Renal pelvis (tissue), 4 donors: ENCODE data around the gene SMG6. TPM values are rescaled to one million over a fixed set of nuclear protein-coding genes. Genes with fewer than 3 reads are reported as not detected.
"Not testable (repeated sequence)": the region's sequence is repeated elsewhere in the genome, so short reads cannot be mapped to it uniquely, and the experiment has no call there.

Experiments
- DNase-seq: peaks from one replicate; pipeline ENCODE4 v3.0.0-alpha.2; 2013
- polyA plus RNA-seq, 3 donors: library from polyadenylated mRNA; unstranded; fragments of 120-200 nt; gene quantifications; one replicate each; pipeline ENCODE4 v1.2.1, GENCODE V29; 2013; ENCODE audit not compliant: insufficient read length in 3 of 3

Gene SMG6
- polyA plus RNA-seq, 3 donors: 31.9 to 38.1 (median 32.9) TPM

DNA sequence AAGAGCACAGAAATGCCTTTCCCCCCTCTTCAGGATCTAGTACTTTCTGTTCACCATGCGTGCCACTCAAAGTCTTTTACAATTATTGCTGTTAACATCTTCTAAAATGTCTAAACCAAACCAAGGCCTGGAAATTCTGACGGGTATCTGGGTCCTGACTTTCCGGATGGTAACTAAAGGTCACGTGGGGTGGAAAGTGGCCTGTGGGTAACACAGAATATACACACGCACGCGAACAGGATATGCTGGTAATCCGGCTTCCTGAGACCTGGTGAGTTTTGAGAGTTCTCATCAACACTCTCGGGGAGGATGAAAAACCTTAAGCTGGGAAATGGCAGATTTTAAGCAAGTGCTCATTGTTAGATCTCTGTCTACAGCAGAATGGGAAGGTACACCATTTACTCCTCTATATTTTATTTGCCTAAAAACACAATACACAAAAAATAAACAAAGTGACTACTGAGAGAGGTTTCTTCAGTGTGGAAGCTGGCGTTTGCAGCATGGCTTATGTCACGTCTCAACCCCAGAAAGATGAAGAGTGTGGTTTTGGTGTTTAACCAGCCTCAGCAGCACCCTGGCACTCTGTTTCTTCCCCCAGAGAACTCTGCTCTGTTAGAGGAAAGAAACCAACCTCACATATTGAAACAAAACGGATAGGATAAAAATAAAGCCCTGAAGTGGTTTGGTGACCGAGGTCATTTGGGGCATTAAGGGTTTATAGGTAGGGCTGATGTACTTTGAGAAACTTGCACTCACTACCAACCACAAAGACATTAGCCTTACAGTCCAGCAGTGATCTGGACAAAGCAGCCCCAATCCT, 37.3 kb downstream of the SMG6 start:
- DNase-seq: no peak

DNA sequence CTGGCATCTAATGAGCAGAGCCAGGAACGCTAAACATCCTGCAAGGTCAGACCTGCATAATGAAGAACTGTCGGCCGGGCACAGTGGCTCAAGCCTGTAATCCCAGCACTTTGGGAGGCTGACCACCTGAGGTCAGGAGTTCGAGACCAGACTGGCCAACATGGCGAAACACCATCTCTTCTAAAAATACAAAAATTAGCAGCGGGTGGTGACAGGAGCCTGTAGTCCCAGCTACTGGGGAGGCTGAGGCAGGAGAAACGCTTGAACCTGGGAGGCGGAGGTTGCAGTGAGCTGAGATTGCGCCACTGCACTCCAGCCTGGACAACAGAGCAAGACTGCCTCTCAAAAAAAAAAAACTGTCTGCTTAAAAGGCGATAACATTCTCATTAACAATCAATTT, 38.4 kb downstream of the SMG6 start:
- DNase-seq: not testable (repeated sequence)

DNA sequence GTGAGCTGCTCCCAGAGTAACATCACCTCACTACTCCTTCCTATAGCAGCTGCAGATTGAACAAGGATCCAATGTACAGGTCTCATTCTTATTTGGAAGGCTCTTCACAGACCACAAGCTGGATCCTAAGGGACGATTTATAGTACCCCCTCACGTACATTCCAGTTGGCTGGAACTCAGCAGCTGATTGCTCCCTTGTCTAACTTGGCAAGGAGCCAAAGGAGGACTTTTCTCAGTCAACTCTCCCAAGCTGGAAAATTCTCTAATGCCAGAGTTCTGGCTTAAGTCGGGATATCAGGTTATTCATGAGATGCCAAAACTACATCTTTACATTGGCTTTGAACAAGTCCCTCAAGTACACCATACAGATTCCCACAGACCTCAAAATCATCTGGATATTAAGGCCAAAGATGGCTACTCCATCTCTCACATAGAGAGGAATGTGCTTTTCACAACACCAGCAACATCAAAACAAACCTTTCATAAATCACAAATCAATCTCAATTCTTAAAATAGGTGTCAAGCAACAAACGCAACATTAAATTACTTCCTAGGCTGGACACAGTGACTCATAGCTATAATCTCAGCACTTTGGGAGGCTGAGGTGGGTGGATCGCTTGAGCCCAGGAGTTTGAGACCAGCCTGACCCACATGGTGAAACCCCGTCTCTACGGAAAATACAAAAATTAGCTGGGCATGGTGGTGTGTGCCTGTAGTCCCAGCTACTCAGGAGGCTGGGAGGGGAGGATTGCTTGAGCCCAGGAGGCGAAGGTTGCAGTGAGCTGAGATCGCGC, 39.3 kb downstream of the SMG6 start:
- peak; percentile 7 for DNase-seq

DNA sequence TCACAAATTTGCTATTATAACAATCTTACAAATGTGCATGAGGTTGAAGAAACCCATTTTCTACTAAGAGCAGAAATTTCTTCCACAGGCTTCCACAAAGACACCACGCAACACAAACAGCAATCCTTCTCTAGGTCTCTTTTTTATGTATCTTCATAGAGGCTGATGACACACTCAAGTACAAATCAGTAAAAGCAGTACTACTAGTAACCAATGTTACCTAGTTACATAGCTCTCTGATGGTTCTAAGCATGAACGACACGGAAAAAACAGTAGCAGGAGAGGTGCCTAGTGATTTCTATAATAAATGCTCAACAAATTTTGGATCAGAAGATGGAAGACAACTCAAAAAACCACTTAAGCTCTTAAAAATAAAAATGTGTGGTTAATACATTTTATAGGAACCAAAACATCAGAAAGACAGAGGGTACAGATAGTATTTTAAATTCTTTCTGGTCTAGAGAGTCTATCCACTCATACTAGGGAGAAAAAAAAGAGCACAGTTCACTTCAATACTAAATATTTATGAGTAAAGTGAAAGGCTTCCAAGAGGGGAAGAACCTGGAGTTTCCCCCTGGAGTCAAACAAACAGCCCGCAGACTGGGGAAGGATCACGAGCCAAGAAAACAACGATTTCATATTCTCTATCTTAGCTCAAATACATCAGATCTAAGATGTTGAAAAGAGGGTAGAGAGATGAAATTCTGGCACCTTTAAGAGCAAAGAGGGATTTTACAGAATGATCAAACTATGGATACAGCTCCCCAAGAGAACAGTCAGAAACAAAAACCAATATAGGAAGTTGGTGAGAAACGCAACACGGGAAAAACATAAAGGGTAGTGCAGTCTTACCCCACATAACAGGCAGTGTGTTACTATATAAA, 40.2 kb downstream of the SMG6 start:
- no peak for DNase-seq

DNA sequence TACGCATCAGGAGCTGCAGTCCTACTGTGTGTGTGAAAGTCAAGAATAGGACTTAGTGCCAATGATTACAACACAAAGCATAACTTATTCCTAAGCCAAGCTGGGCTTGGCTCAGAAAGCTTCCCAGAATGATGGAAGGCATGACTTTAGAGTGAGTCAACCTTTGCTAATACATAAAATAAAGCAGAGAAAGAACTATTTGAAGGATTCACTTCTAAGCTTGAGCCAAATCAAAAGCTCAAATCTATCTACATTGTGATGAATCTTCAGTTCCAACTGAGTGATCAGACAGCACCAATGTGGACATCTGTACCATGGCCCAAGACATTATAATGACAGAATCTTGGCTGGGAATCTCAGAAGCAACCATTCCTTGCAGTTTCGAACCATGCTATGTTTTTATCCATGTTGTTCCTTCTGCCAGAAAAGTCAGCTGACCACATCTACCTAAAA, 41.4 kb downstream of the SMG6 start:
- no peak for DNase-seq

DNA sequence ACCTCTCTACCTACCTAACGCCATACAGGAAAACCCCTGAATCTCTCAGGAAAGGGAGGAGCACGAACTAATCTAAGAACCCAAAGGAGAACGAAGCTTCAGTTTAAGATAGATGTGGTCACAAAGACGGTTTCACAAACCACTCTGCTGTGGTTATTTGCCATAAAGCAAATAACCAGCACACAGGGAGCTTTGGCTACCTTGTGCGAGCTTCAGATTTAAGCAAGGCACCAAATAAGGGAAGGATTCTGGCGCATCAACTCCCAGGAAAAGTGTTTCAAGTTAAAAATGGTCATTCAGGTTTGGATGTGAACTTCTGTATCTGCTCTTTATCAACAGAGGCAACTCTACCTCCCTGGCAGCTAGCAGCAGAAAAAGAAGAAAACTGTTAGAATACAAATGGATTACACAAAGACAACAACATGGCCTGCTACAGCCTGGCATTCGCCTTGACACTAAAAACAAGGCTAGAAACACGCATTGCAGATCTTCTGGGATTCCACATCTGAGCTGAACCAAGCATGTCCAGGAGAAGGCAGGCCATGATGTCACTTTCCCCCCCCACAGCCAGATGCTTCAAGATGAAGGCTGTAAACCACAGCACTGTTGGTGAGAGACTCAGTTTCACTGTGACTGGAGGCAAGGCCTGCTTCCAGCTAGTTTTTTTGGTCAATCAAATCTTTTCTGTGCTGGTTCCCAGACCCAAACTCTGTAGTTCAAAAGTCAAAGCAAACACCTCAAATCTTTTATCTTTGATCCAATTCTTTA, 43.6 kb downstream of the SMG6 start:
- DNase-seq: no peak

DNA sequence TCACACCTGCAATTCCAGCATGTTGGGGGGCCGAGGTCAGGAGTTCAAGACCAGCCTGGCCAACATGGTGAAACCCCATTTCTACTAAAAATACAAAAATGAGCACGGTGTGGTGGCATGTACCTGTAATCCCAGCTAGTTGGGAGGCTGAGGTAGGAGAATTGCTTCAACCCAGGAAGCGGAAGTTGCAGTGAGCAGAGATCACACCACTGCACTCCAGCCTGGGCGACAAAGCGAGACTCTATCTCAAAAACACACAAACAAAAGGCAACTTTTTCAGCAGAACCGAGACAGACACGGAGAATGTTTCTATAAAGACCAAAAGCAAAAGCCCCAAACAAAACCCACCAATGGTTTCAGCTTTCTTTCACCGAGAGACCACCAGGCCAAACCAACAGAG, 44.8 kb downstream of the SMG6 start:
- DNase-seq: not testable (repeated sequence)

DNA sequence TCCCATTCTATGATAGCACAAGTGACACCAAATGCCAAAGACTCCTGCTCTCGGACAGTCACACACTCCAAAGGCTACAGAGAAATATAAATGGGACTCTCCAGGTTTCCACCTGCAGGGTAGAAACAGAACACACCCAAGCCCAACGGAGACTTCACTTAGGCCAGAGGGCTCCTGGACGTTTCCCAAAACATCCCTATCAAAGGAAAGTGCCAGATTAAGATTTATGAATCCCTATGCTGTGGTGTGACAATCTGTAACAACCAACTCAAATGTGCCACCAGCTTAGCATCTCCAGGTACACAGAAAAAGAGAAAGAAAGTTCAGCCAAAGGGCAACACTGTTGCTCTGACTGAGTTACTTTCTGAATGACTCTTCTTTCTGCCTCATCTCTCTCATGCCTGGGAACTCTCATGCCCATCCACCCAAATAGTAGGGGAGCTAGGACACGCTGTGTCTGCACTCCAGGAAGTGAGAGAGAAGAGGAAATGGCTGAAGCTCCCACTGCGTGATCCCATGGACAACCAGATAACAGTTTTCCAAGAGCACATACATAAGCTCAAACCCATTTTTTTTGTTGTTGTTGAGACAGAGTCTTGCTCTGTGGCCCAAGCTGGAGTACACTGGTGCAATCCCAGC, 49.7 kb downstream of the SMG6 start:
- no peak for DNase-seq

DNA sequence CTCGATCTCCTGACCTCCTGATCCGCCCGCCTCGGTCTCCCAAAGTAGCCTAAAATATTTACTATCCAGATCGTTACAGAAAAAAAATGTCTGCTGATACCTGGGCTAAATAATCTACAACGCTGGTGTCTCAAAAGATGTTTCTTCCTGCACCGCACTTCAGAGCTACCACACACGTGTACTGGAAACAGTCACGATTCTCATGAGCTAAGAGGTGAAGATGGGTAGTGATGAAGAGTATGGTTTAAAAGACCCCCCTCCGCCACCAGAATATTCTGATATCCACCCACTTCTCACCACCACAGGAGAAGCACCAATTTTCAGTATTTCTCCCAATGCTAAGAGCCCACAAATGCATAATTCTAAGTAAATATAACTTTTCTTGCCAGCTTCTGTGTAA, 50.2 kb downstream of the SMG6 start:
- DNase-seq: no peak

DNA sequence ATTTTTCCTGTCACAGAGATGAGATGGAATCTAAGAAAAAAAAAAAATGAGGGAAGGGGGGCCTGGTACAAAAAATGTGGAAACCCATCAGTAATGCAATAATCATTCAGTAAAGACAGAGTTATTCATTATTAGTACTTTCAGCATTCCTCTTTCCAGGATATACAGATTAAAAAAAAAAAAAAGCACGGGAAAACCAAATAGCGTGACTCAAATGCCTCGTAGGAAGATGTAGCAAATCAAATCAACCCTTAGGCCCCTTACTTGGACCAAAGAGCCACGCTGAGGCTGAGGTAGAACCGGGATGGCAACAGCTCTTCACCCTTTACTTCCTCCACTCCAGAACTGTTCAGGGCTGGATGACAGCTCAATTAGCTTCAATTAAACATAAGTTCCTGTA, 52.5 kb downstream of the SMG6 start:
- DNase-seq: no peak

DNA sequence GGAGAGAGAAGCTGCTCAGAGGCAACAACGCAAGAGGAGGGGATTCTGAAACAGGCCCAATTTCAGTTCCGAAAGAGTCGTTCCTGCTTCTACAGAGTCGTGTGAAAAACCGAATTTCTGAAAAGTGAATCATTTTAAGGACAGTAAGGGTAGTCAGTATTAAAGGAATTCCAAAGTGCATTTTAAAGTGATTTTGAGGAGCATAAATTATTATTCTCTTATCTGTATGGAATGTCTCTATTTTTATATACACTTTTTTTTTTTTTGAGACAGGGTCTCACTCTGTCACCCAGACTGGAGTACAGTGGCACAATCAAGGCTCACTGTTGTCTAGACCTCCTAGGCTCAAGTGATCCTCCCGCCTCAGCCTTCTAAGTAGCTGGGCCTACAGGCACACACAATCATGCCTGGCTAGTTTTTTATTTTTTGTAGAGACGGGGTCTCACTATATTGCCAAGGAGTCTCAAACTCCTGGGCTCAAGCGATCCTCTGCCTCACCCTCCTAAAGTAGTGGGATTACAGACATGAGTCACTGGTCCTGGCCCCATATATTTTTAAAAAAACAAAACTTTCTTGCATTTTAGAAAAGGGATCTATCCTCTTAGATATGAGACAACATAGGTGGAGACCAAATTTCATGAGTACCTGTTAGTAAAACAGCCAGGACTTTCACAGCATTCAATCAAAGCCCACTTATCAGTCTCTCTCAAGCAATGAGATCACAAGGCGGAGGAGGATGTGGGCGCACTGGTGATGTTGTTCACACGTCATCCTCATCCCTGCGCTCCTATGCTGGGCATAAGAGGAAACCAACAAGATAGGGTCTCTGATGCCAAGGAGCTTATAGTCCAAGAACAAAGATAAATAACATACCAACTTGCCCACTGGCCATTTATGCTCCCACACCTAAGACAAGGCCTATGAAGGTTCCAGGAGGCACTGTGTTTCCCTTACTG, 53.2 kb downstream of the SMG6 start:
- no peak for DNase-seq

DNA sequence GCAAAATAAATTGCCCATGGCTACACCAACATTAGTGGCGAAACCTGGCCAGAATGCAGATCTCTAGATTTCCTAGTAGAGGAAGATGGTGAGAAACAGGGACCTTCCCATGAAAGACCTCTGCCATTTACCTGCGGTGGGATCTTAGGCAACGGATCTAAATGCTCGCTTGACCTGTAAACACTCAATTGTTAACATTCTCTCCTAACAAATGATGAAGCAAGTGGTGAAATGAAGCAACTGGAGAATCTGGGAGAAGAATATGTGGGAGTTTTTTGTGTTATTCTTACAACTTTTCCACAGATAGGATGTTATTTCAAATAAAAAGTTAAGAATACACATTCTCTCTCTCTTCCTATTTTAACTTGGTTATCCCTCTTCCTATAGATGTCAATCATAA, 56.6 kb downstream of the SMG6 start:
- no peak for DNase-seq

DNA sequence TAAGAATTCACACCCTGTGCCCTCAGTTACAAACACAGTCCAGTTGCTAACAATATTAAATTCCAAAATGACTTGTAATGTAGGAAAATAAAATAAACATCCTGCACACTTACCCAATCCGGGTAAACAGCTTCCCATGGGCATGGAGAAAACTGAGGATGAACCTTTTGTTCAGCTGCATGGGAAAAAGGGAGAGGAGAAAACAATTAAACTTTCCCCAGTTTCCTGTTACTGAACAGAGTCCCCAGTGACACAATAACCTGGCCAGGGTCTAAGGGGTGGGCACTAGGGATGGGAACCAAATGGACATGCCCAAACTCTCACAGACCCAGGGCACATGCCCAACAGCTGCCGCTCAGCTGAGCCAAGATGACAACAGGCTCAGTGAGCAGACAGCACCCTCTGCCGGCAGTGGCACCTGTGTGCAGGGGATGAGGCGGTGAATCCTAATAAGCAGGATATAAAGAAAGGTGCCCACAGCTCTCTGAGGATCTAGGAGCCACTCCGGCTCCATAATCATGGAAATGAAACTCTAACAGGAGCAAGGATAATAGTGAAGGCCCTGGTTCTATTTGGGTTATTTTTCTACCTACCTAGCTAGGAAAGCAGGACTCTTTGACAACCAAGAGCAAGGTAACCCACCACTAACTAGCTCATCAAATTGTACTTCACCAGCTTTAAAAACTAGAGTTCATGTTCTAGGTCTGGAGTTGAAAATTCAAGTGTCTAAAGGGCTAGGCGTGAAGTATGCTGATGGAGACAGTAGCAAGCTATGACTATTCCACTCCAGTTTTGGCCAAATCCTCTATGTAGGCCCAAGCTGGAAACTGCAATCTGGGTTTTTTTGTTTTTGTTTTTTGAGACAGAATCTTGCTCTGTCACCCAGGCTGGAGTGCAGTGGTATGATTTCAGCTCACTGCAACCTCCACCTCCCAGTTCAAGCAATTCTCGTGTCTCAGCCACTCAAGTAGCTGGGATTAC, 58.8 kb downstream of the SMG6 start:
- peak; percentile 68 for DNase-seq

DNA sequence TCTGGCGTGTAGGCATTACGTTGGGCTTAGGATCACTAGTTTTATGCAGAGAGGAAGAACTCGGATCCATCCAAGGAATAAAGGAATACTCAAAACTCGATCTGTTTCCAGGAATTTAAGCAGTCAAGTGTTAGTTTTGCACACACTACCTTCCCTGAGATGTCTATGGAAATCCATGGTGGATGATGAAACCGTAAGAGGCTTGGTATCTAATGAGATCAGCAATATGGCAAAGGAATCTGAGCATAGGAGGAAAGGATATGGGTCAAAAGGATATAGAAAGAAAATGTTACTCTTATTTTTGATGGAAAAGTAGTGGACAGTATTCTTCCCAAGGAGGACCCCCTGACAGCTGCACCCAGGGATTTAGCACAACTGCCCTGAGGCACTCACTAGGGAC, 59.6 kb downstream of the SMG6 start:
- no peak for DNase-seq

DNA sequence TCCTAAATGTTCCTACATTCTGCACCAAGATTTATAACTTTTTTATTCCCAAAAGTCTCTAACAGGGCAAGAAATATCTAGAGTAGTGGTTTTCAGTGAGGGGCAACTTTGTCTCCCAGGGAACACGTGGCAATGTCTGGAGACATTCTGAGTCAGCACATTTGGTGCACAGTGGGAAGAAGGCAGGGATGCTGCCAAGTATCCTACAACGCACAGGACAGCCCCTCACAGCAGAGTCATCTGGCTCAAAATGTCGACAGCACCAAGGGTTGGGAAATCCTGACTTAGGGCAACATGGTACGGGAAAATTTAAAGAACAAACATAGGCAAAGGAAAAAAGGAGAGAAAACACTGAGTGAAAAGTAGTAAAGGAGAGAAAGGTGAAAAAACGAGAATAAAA, 61.8 kb downstream of the SMG6 start:
- DNase-seq: no peak

DNA sequence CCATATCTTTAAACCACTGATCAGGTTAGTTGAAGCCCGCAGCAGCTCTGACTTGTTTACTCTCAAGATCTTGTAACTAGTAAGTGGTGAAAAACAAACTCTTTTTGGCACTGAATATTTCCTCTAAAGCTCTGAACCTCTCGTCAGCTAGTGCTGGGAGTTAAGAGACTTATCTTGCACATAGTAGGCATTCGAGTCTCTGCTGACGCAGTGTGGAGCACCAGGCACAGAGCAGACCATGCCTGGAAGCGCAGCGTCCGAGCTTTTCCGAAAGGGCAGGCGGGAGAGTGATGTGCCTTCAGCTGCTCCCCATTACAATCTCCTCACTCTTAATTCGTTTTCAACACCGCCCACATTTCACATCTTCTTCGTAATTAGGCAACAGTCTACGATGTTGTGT, 63.0 kb downstream of the SMG6 start:
- DNase-seq: no peak

DNA sequence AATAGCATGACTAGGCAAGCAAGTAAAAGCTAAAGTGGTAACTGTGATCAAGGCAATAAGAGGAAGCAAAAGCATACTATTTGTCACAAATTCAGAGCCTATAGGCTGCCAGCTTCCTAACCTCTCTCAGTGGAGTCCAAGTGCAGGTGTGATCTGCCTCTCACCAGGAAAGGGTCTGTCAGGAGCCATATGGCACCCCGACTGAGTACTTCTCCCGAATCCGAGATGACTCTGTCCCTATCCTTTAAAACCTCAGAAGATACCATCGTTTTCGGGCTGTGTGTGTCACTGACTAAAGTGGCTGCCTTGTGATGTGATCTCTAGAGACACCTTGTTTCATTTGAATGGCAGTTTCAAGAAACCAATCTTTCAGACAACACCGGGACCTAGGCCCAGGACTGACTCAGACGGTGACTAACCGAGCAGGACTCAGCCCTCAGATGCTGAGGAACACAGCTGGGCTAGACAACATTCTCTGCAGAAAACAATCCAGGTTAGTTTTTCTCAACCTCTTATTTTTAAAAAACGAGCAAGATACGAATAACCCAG, 63.6 kb downstream of the SMG6 start:
- DNase-seq: no peak

DNA sequence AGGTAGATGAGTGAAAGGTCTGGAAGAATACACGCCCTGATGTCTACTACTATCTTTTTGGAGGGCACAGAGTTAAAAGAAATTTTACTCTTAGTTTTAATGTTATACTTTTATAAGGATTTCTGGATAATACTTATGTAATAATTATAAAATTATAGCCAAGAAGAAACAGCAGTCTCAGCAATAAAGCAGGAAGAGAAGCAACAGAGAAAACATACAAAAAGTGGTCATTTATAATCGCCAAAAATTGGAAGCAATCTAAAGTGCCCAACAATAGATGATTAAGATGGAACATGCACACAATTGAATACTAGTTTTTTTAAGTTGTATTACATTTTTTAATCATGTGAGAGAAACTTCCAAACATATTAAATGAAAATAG, 64.4 kb downstream of the SMG6 start:
- no peak for DNase-seq
